CD4-positive, alpha-beta T cell (primary cell): ENCODE results near the gene PLXNB2. TPM values are rescaled to one million over a fixed set of nuclear protein-coding genes. Genes with fewer than 3 reads are reported as not detected.

ENCODE experiments used
- ATAC-seq: fragments of 200-7000 bp; cut with Tn5 transposase; one replicate; pipeline ENCODE4 v1.10.0; 2022; ENCODE audit warnings: mild to moderate bottlenecking; ENCODE audit not compliant: poor library complexity
- CTCF ChIA-PET: fragments of 350-600 bp; sonication (Branson Sonifier 250); formaldehyde crosslinking; loops from one replicate; lab custom pipeline; 2021; ENCODE audit warnings: antibody characterized with exemption, inconsistent platforms; lab: Charles Lee
- POLR2A ChIA-PET: fragments of 350-600 bp; sonication (Branson Sonifier 250); formaldehyde crosslinking; loops from one replicate; lab custom pipeline; 2021; ENCODE audit warnings: antibody characterized with exemption, inconsistent platforms; lab: Charles Lee
- DNase-seq, 14 experiments: peaks; one replicate each; pipeline ENCODE4 v3.0.0-alpha.2; 2013 to 2020; ENCODE audit warnings: mixed read lengths in 2 of 14
- H3K27ac ChIP-seq, 2 donors: one replicate each; pipeline versions ENCODE4 v1.5.1 to v1.7.0; 2013; ENCODE audit warnings: low read length in 2 of 2, low read depth in 1 of 2, mild to moderate bottlenecking in 1 of 2
- H3K27me3 ChIP-seq, 2 experiments: 1 replicate in 1 of 2; 2 replicates in 1 of 2; pipeline versions ENCODE4 v1.6.1 to v1.7.0; 2013; ENCODE audit warnings: low read length in 2 of 2, control low read depth in 1 of 2, mild to moderate bottlenecking in 1 of 2, moderate library complexity in 1 of 2; ENCODE audit not compliant: insufficient read depth in 2 of 2, control insufficient read depth in 1 of 2
- H3K36me3 ChIP-seq: one replicate; pipeline ENCODE4 v1.6.1; 2013; ENCODE audit warnings: low read length, control low read depth; ENCODE audit not compliant: insufficient read depth
- H3K4me1 ChIP-seq: one replicate; pipeline ENCODE4 v1.6.1; 2013; ENCODE audit warnings: low read length, control low read depth; ENCODE audit not compliant: insufficient read depth
- H3K4me3 ChIP-seq: one replicate; pipeline ENCODE4 v1.5.1; 2013; ENCODE audit warnings: mild to moderate bottlenecking, low read length, moderate library complexity
- H3K9me3 ChIP-seq, 2 experiments: 1 replicate in 1 of 2; 2 replicates in 1 of 2; pipeline versions ENCODE4 v1.6.1 to v1.7.0; 2013; ENCODE audit warnings: low read length in 2 of 2, mild to moderate bottlenecking in 2 of 2, control low read depth in 1 of 2, moderate library complexity in 1 of 2; ENCODE audit not compliant: control insufficient read depth in 1 of 2, insufficient read depth in 1 of 2
- H3K27ac Mint-ChIP-seq: one replicate; pipeline ENCODE4 v1.8.0; 2020; ENCODE audit warnings: mixed read lengths
- H3K27me3 Mint-ChIP-seq: one replicate; pipeline ENCODE4 v1.8.0; 2021; ENCODE audit warnings: mixed read lengths
- H3K36me3 Mint-ChIP-seq: one replicate; pipeline ENCODE4 v1.8.0; 2021; ENCODE audit warnings: low read depth, mixed read lengths
- H3K4me1 Mint-ChIP-seq: one replicate; pipeline ENCODE4 v1.8.0; 2021; ENCODE audit warnings: low read depth, mixed read lengths
- H3K4me3 Mint-ChIP-seq: one replicate; pipeline ENCODE4 v1.8.0; 2020; ENCODE audit warnings: mild to moderate bottlenecking, mixed read lengths
- H3K9me3 Mint-ChIP-seq: one replicate; pipeline ENCODE4 v1.8.0; 2020; ENCODE audit warnings: mixed read lengths
- intact Hi-C, 2 experiments: fragments of 100-400 bp; cut with DNase I in 1 of 2; cut with micrococcal nuclease in 1 of 2; formaldehyde crosslinking; loops; one replicate each; pipeline versions ENCODE4 v1.15.1 to v1.9.0; 2023 to 2025; cut with DNase I, micrococcal nuclease
- total RNA-seq, 174 experiments: library from RNA in 2 of 174; stranded (reverse) in 2 of 174; gene quantifications; one replicate each; pipeline ENCODE4 v1.2.3 and lab custom pipeline; 2021 to 2026
- TF ChIP-seq, protein P1 (sequence below): fragments of 200-600 bp; IDR thresholded peaks from one replicate; pipeline ENCODE4 v1.8.0; 2022; ENCODE audit warnings: antibody characterized with exemption, mild to moderate bottlenecking

PLXNB2 gene
- total RNA-seq, 2 experiments from 2014 or later: 2.8 to 3.9 TPM

- H3K36me3 ChIP-seq: no peaks in the 10 kb centered on the region
- ChIA-PET CTCF (interaction anchor here (0.6 to 2.1 kb wide), 3 partner anchors 21 to 329 kb away, joined by 3 to 6 read pairs (median 4); partner anchors contain the start of genes HDAC10 and PPP6R2), POLR2A (interaction anchor here (1.1 kb wide), 1 partner anchor 70 kb away, joined by 5 read pairs; no protein-coding TSS in a partner anchor)
- no peaks in the 10 kb centered on the region for H3K27me3 ChIP-seq
- intact Hi-C loops: loop anchor here (2.0 to 10.0 kb wide), 3 partner anchors 19 to 343 kb away; partner anchors contain the start of gene PPP6R2 (in 1 of the 2)
- ATAC-seq (no peak), DNase-seq (peak in 12 of 14 experiments; percentile 16 to 78 (median 52))
- peaks cover 0 to 17% of the 10 kb centered on the region in 2 experiments for H3K9me3 ChIP-seq
- peak overlapping the region; percentile 52 for H3K4me3 ChIP-seq
- H3K27ac Mint-ChIP-seq: no peak overlapping the region
- peaks cover 46% of the 10 kb centered on the region for H3K4me1 ChIP-seq
- H3K36me3 Mint-ChIP-seq: no peaks in the 10 kb centered on the region
- no peaks in the 10 kb centered on the region for H3K9me3 Mint-ChIP-seq
- H3K27ac ChIP-seq: no peak overlapping the region
- no peaks in the 10 kb centered on the region for H3K27me3 Mint-ChIP-seq
- H3K4me1 Mint-ChIP-seq: peaks cover 22% of the 10 kb centered on the region
- no peak overlapping the region for H3K4me3 Mint-ChIP-seq
- TF ChIP-seq, protein P1, sequence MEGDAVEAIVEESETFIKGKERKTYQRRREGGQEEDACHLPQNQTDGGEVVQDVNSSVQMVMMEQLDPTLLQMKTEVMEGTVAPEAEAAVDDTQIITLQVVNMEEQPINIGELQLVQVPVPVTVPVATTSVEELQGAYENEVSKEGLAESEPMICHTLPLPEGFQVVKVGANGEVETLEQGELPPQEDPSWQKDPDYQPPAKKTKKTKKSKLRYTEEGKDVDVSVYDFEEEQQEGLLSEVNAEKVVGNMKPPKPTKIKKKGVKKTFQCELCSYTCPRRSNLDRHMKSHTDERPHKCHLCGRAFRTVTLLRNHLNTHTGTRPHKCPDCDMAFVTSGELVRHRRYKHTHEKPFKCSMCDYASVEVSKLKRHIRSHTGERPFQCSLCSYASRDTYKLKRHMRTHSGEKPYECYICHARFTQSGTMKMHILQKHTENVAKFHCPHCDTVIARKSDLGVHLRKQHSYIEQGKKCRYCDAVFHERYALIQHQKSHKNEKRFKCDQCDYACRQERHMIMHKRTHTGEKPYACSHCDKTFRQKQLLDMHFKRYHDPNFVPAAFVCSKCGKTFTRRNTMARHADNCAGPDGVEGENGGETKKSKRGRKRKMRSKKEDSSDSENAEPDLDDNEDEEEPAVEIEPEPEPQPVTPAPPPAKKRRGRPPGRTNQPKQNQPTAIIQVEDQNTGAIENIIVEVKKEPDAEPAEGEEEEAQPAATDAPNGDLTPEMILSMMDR: no peak
Measured at GRCh38 chr22:50271519-50271970, 35.9 kb downstream of the PLXNB2 start.

- peak overlapping the region; percentile 78 for H3K4me3 Mint-ChIP-seq
- CTCF ChIA-PET: interaction anchor here (0.6 to 2.1 kb wide), 2 partner anchors 72 to 329 kb away, joined by 4 to 6 read pairs; partner anchors contain the start of gene PPP6R2
Measured at GRCh38 chr22:50270666-50271394, 36.6 kb downstream of the PLXNB2 start.

More at GRCh38 chr22:50270666-50271394, 36.6 kb downstream of the PLXNB2 start:
- peaks cover 0 to 11% of the 10 kb centered on the region in 2 experiments for H3K9me3 ChIP-seq
- Mint-ChIP-seq H3K36me3 (no peaks in the 10 kb centered on the region), H3K9me3 (no peaks in the 10 kb centered on the region), H3K27me3 (no peaks in the 10 kb centered on the region), H3K27ac (no peak overlapping the region), H3K4me1 (peaks cover 22% of the 10 kb centered on the region)
- peak; percentile 56 for ATAC-seq
- TF ChIP-seq, protein P1: peak; percentile 7
- intact Hi-C loops: loop anchor here (2.0 to 10.0 kb wide), 3 partner anchors 18 to 344 kb away; partner anchors contain the start of gene PPP6R2 (in 1 of the 2)
- H3K4me1 ChIP-seq: peaks cover 46% of the 10 kb centered on the region
- DNase-seq: peak; percentile 47 to 84 (median 66)
- H3K36me3 ChIP-seq: no peaks in the 10 kb centered on the region
- no peak overlapping the region for H3K27ac ChIP-seq
- POLR2A ChIA-PET: no interaction called here
- peak overlapping the region; percentile 52 for H3K4me3 ChIP-seq
- no peaks in the 10 kb centered on the region for H3K27me3 ChIP-seq
